Measurements from ENCODE around the gene RSAD1. TPM values are rescaled to one million over a fixed set of nuclear protein-coding genes. Genes with fewer than 3 reads are reported as not detected.

The RSAD1 gene
- total and polyA plus RNA-seq, 8 donors: 20.1 to 49.4 (median 33.6) TPM

DNA sequence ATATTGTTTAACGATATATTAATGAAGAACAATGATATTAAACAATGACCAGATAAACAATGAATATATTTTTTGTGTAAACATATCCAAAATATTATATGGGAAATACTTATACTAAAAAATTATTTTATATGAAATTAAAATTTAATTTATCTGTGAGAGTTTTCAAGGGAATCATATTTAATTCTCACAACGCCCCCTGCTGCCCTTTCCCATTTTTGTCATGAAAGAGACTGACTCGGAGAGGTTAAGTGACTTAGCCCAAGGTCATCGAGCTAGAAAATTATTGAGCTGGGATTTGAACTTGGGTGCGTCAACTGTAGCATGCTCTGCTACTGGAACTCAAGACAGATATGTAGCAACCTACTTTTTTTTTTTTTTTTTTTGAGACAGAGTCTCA lies 22.4 kb downstream of the RSAD1 start:
- H3K36me3 ChIP-seq: no peaks in the 10 kb centered on the region
- no peaks in the 10 kb centered on the region for H3K4me1 ChIP-seq
- intact Hi-C loops (cut with DNase I): no loop called here
- TF ChIP-seq, protein P1, sequence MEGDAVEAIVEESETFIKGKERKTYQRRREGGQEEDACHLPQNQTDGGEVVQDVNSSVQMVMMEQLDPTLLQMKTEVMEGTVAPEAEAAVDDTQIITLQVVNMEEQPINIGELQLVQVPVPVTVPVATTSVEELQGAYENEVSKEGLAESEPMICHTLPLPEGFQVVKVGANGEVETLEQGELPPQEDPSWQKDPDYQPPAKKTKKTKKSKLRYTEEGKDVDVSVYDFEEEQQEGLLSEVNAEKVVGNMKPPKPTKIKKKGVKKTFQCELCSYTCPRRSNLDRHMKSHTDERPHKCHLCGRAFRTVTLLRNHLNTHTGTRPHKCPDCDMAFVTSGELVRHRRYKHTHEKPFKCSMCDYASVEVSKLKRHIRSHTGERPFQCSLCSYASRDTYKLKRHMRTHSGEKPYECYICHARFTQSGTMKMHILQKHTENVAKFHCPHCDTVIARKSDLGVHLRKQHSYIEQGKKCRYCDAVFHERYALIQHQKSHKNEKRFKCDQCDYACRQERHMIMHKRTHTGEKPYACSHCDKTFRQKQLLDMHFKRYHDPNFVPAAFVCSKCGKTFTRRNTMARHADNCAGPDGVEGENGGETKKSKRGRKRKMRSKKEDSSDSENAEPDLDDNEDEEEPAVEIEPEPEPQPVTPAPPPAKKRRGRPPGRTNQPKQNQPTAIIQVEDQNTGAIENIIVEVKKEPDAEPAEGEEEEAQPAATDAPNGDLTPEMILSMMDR (IDR thresholded peaks at IDR 0.05): peak in 2 of 4 donors; percentile 15 to 16
- FAIRE-seq (no peak), ATAC-seq (peak in 3 of 4 donors; percentile 36 to 73 (median 69)), DNase-seq (peak in 1 of 6 donors; percentile 33)
- no peak overlapping the region for H3K27ac ChIP-seq
- no peak overlapping the region for H3K4me3 ChIP-seq
- no peaks in the 10 kb centered on the region for H3K27me3 ChIP-seq
- no peaks in the 10 kb centered on the region for H3K9me3 ChIP-seq
- WGBS, 2 donors: 18 to 26% methylated on average over 5 of the region's 5 CpGs

- no peak for FAIRE-seq
These were observed 23.8 kb downstream of the RSAD1 start for GRCh38 chr17:50502301-50502990.

GRCh38 chr17:50505591-50506130 lies 27.0 kb downstream of the RSAD1 start:
- intact Hi-C loops (cut with DNase I): no loop called here
- H3K36me3 ChIP-seq: no peaks in the 10 kb centered on the region
- no peaks in the 10 kb centered on the region for H3K9me3 ChIP-seq
- H3K4me3 ChIP-seq: no peak overlapping the region
- H3K27me3 ChIP-seq: no peaks in the 10 kb centered on the region
- FAIRE-seq (no peak), ATAC-seq (no peak), DNase-seq (no peak)
- TF ChIP-seq, protein P1 (IDR thresholded peaks at IDR 0.05): no peak
- H3K27ac ChIP-seq: no peak overlapping the region
- H3K4me1 ChIP-seq: peaks cover 0 to 4% (median 0%) of the 10 kb centered on the region in 3 donors
- 60 to 71% methylated on average over 7 of the region's 7 CpGs for WGBS, 2 donors

More at GRCh38 chr17:50502301-50502990, 23.8 kb downstream of the RSAD1 start:
- Histone ChIP-seq H3K4me1 (no peaks in the 10 kb centered on the region), H3K9me3 (no peaks in the 10 kb centered on the region), H3K27me3 (no peaks in the 10 kb centered on the region), H3K36me3 (no peaks in the 10 kb centered on the region), H3K4me3 (no peak overlapping the region), H3K27ac (no peak overlapping the region)
- ATAC-seq: no peak
- TF ChIP-seq, protein P1 (IDR thresholded peaks at IDR 0.05): no peak
- 87 to 91% methylated on average over 9 of the region's 9 CpGs for WGBS, 2 donors
- no peak for DNase-seq
- intact Hi-C loops (cut with DNase I): no loop called here

DNA sequence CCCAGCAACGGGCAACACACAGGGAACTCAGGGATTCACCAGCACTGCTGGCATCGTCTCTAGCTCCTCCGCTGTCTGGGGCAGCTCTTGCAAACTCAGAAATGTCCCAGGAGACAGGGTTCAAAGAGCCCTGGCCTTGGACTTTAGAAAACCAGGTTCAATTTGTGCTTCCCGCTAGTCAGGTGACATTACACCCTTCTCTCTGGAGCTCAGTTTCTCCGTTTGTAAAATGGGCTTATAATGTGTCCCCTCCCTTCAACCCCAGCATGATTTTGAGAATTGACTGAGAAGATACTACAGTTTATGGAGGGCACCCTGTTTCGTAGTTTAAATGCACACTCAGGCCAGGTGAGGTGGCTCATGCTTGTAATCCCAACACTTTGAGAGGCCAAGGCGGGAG lies 27.6 kb downstream of the RSAD1 start:
- H3K4me3 ChIP-seq: no peak overlapping the region
- H3K36me3 ChIP-seq: no peaks in the 10 kb centered on the region
- no peaks in the 10 kb centered on the region for H3K27me3 ChIP-seq
- intact Hi-C loops (cut with DNase I): no loop called here
- no peaks in the 10 kb centered on the region for H3K9me3 ChIP-seq
- H3K4me1 ChIP-seq: peaks cover 0 to 4% (median 0%) of the 10 kb centered on the region in 3 donors
- no peak overlapping the region for H3K27ac ChIP-seq
- 74 to 81% methylated on average over 7 of the region's 7 CpGs for WGBS, 2 donors
- ATAC-seq (no peak), FAIRE-seq (no peak), DNase-seq (no peak)
- TF ChIP-seq, protein P1 (IDR thresholded peaks at IDR 0.05): no peak
